GM12873 (cell line): Measurements from ENCODE around the gene PCDHGA10.

Experiments used
- CTCF ChIP-seq: IDR thresholded peaks from 2 replicates; pipeline ENCODE4 v1.5.1; 2012; ENCODE audit warnings: low read depth, mild to moderate bottlenecking, moderate library complexity, low read length, control low read depth; ENCODE audit not compliant: insufficient read depth; ENCODE audit errors: missing control alignments

Gene PCDHGA10

GRCh38 chr5:141387557-141388311 is 25.1 kb upstream of the PCDHGA10 start, which contains the start of gene PCDHGB4:
Gene PCDHGB4 (plus strand): TSS chr5:141387698. CDS start chr5:141387885, 187 bp downstream.
- peak; percentile 25 for TF ChIP-seq CTCF

GRCh38 chr5:141388661-141389060 is 24.1 kb upstream of the PCDHGA10 start:
- no peak for TF ChIP-seq CTCF

- no peak for TF ChIP-seq CTCF
Observed at GRCh38 chr5:141389153-141390042, 23.4 kb upstream of the PCDHGA10 start.

- peak; percentile 27 for TF ChIP-seq CTCF
Observed at GRCh38 chr5:141392429-141393198, 20.2 kb upstream of the PCDHGA10 start, which contains the start of gene PCDHGA8. Gene PCDHGA8 (plus strand): TSS chr5:141392633. CDS start chr5:141392814, 181 bp downstream.

- TF ChIP-seq CTCF, result no peak
Observed at GRCh38 chr5:141393267-141393666, 19.5 kb upstream of the PCDHGA10 start.

- TF ChIP-seq CTCF, result peak; percentile 55
Observed at GRCh38 chr5:141397756-141398551, 14.8 kb upstream of the PCDHGA10 start, which contains the start of gene PCDHGB5. Gene PCDHGB5 (plus strand): TSS chr5:141397947. CDS start chr5:141398128, 181 bp downstream.
